B cell (primary cell): ENCODE measurements around the gene ADAMTS8. TPM values are rescaled to one million over a fixed set of nuclear protein-coding genes. Genes with fewer than 3 reads are reported as not detected.

Experiments
- ATAC-seq: fragments of 200-7000 bp; cut with Tn5 transposase; one replicate; pipeline ENCODE4 v1.10.0; 2021; ENCODE audit warnings: low read depth, mild to moderate bottlenecking, moderate number of reproducible peaks, moderate library complexity
- CTCF ChIA-PET: fragments of 350-600 bp; sonication (Branson Sonifier 250); formaldehyde crosslinking; loops from one replicate; lab custom pipeline; 2021; ENCODE audit warnings: antibody characterized with exemption, inconsistent platforms; lab: Charles Lee
- POLR2A ChIA-PET: fragments of 350-600 bp; sonication (Branson Sonifier 250); formaldehyde crosslinking; loops from one replicate; lab custom pipeline; 2021; ENCODE audit warnings: antibody characterized with exemption; lab: Charles Lee
- DNase-seq: peaks from one replicate; pipeline ENCODE4 v3.0.0; 2013
- H2AFZ ChIP-seq: 2 replicates; pipeline ENCODE4 v1.6.1; 2012; ENCODE audit warnings: mild to moderate bottlenecking, low read depth, low read length; ENCODE audit not compliant: insufficient read depth, poor library complexity, severe bottlenecking
- H3K27ac ChIP-seq, 2 donors: 1 replicate in 1 of 2; 2 replicates in 1 of 2; pipeline ENCODE4 v1.5.1; 2012 to 2013; ENCODE audit warnings: low read length in 2 of 2, mild to moderate bottlenecking in 2 of 2, moderate library complexity in 1 of 2
- H3K27me3 ChIP-seq, 4 experiments: fragments of 200-600 bp in 1 of 4; sonication (generic) in 1 of 4; replicated peaks in 1 of 4; 1 replicate in 2 of 4; 2 replicates in 2 of 4; pipeline versions ENCODE4 v1.6.1 to v1.7.0; 2013 to 2016; ENCODE audit warnings: low read length in 3 of 4, mild to moderate bottlenecking in 2 of 4, mixed read lengths in 1 of 4, moderate library complexity in 1 of 4; ENCODE audit not compliant: insufficient read depth in 4 of 4, control insufficient read depth in 3 of 4; ENCODE audit errors: control extremely low read depth in 1 of 4
- H3K36me3 ChIP-seq, 2 experiments: replicated peaks in 1 of 2; 1 replicate in 1 of 2; 2 replicates in 1 of 2; pipeline versions ENCODE4 v1.6.1 to v1.7.1; 2013; ENCODE audit warnings: low read length in 1 of 2; ENCODE audit not compliant: insufficient read depth in 2 of 2, control insufficient read depth in 1 of 2; ENCODE audit errors: control extremely low read depth in 1 of 2, extremely low read depth in 1 of 2
- H3K4me1 ChIP-seq, 2 donors: fragments of 200-600 bp in 1 of 2; sonication (generic) in 1 of 2; 1 replicate in 1 of 2; 2 replicates in 1 of 2; pipeline versions ENCODE4 v1.5.1 to v1.6.1; 2013 to 2017; ENCODE audit warnings: low read length in 2 of 2; ENCODE audit not compliant: control insufficient read depth in 2 of 2, insufficient read depth in 2 of 2
- H3K4me2 ChIP-seq: replicated peaks from 2 replicates; pipeline ENCODE3; 2012; ENCODE audit warnings: mild to moderate bottlenecking, low read depth, low read length; ENCODE audit not compliant: poor library complexity, severe bottlenecking
- H3K4me3 ChIP-seq, 5 experiments: fragments of 200-600 bp in 1 of 5; sonication (generic) in 1 of 5; 1 replicate in 3 of 5; 2 replicates in 2 of 5; pipeline versions ENCODE4 v1.5.1 to v1.7.0; 2011 to 2016; ENCODE audit warnings: low read length in 4 of 5, mild to moderate bottlenecking in 4 of 5, low read depth in 2 of 5, control low read depth in 1 of 5, moderate library complexity in 1 of 5; ENCODE audit not compliant: insufficient read depth in 1 of 5; ENCODE audit errors: control extremely low read depth in 1 of 5, extremely low read depth in 1 of 5
- H3K79me2 ChIP-seq: fragments of 200-600 bp; sonication (generic); one replicate; pipeline ENCODE4 v1.6.0; 2016; ENCODE audit warnings: low read length; ENCODE audit not compliant: control insufficient read depth, insufficient read depth
- H3K9ac ChIP-seq: fragments of 200-600 bp; sonication (generic); 2 replicates; pipeline ENCODE4 v1.6.1; 2017; ENCODE audit warnings: mild to moderate bottlenecking, low read length, moderate library complexity
- H3K9me3 ChIP-seq, 3 donors: one replicate each; pipeline versions ENCODE4 v1.6.1 to v1.7.1; 2013; ENCODE audit warnings: low read length in 2 of 3; ENCODE audit not compliant: control insufficient read depth in 2 of 3, insufficient read depth in 1 of 3; ENCODE audit errors: control extremely low read depth in 1 of 3
- H4K20me1 ChIP-seq: 2 replicates; pipeline ENCODE4 v1.6.0; 2012; ENCODE audit warnings: mild to moderate bottlenecking, low read length; ENCODE audit not compliant: insufficient read depth, control insufficient read depth, poor library complexity, severe bottlenecking
- H3K27ac Mint-ChIP-seq: one replicate; pipeline ENCODE4 v1.8.0; 2021; ENCODE audit warnings: mixed read lengths
- H3K27me3 Mint-ChIP-seq: one replicate; pipeline ENCODE4 v1.8.0; 2021; ENCODE audit warnings: mixed read lengths
- H3K4me1 Mint-ChIP-seq: one replicate; pipeline ENCODE4 v1.8.0; 2021; ENCODE audit warnings: mixed read lengths
- H3K4me3 Mint-ChIP-seq: one replicate; pipeline ENCODE4 v1.8.0; 2021; ENCODE audit warnings: mixed read lengths
- H3K9me3 Mint-ChIP-seq: one replicate; pipeline ENCODE4 v1.8.0; 2022; ENCODE audit warnings: mixed read lengths; ENCODE audit not compliant: insufficient read depth
- EZH2 ChIP-seq: IDR thresholded peaks from 2 replicates; pipeline ENCODE4 v1.6.1; 2012; ENCODE audit warnings: borderline replicate concordance, low read depth, mild to moderate bottlenecking, moderate library complexity, low read length; ENCODE audit not compliant: insufficient read depth, poor library complexity, severe bottlenecking
- WGBS: methylation state at CpG from one replicate; pipeline ENCODE4 v1.1.5; 2013; ENCODE audit warnings: missing lambda C conversion rate; ENCODE audit not compliant: insufficient coverage; 5-methylcytosine and 5-hydroxymethylcytosine counted together
- intact Hi-C: fragments of 100-400 bp; cut with micrococcal nuclease; formaldehyde crosslinking; loops from one replicate; pipeline ENCODE4 v1.10.0; 2022
- polyA plus RNA-seq: library from polyadenylated mRNA; depleted of rRNA; stranded (reverse); fragments of >200 nt; gene quantifications from 2 replicates; pipeline ENCODE4 v1.2.3, GENCODE V29; 2012
- total RNA-seq, 2 donors: library from RNA; stranded (reverse); fragments of 120-200 nt in 1 of 2; gene quantifications; 1 replicate in 1 of 2; 2 replicates in 1 of 2; pipeline versions ENCODE4 v1.2.3 to v1.2.4, GENCODE V29; 2013 to 2022
- TF ChIP-seq, protein P1 (sequence below): fragments of 200-600 bp; IDR thresholded peaks from one replicate; pipeline ENCODE4 v1.8.0; 2022; ENCODE audit warnings: antibody characterized with exemption, mild to moderate bottlenecking

The ADAMTS8 gene
- total and polyA plus RNA-seq, 2 donors (not counting 1 experiment from before 2014, with no cell fraction given), result not detected

DNA sequence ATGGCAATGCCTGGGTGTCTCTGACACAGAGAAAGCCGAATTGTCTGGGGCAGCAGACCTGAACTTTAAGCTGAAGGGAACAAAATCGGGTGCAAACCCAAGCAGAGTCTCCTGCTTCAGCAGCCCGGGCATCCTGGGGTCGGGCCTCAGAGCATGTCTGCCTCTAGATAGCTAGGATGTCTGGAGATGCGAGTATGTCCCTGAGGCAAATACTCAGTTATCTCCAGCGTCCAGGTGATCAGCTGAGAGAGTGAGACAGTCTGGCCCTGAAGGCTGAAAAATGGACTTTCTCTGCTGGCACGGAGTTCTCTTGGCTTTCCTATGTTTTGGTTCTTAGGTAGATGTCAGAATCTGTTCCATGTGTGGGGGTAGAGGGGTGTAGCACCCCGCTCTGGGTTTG lies 3.3 kb downstream of the ADAMTS8 start:
- intact Hi-C loops, result no loop called here
- POLR2A ChIA-PET, result no interaction called here
- Histone ChIP-seq H3K9ac (no peak overlapping the region), H3K4me1 (peaks cover 9 to 17% of the 10 kb centered on the region in 2 donors), H3K9me3 (peaks cover 0 to under 1% (median 0%) of the 10 kb centered on the region in 3 donors), H3K4me2 (no peak overlapping the region), H3K36me3 (no peaks in the 10 kb centered on the region), H3K27me3 (peaks cover 0 to 47% (median 29%) of the 10 kb centered on the region in 4 experiments), H4K20me1 (no peaks in the 10 kb centered on the region), H3K79me2 (no peaks in the 10 kb centered on the region), H3K4me3 (no peak overlapping the region), H2AFZ (no peak overlapping the region), H3K27ac (no peak overlapping the region)
- no peak for TF ChIP-seq EZH2
- TF ChIP-seq, protein P1, sequence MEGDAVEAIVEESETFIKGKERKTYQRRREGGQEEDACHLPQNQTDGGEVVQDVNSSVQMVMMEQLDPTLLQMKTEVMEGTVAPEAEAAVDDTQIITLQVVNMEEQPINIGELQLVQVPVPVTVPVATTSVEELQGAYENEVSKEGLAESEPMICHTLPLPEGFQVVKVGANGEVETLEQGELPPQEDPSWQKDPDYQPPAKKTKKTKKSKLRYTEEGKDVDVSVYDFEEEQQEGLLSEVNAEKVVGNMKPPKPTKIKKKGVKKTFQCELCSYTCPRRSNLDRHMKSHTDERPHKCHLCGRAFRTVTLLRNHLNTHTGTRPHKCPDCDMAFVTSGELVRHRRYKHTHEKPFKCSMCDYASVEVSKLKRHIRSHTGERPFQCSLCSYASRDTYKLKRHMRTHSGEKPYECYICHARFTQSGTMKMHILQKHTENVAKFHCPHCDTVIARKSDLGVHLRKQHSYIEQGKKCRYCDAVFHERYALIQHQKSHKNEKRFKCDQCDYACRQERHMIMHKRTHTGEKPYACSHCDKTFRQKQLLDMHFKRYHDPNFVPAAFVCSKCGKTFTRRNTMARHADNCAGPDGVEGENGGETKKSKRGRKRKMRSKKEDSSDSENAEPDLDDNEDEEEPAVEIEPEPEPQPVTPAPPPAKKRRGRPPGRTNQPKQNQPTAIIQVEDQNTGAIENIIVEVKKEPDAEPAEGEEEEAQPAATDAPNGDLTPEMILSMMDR, result no peak
- peaks cover 66% of the 10 kb centered on the region for H3K27me3 Mint-ChIP-seq
- H3K9me3 Mint-ChIP-seq, result no peaks in the 10 kb centered on the region
- WGBS, result 86% methylated on average over 7 of the region's 8 CpGs
- CTCF ChIA-PET, result interaction anchor here (0.5 kb wide), 1 partner anchor 502 kb away, joined by 3 read pairs; no protein-coding TSS in a partner anchor
- no peak overlapping the region for H3K27ac Mint-ChIP-seq
- no peak for ATAC-seq
- DNase-seq, result no peak
- peaks cover 13% of the 10 kb centered on the region for H3K4me1 Mint-ChIP-seq
- no peak overlapping the region for H3K4me3 Mint-ChIP-seq

DNA sequence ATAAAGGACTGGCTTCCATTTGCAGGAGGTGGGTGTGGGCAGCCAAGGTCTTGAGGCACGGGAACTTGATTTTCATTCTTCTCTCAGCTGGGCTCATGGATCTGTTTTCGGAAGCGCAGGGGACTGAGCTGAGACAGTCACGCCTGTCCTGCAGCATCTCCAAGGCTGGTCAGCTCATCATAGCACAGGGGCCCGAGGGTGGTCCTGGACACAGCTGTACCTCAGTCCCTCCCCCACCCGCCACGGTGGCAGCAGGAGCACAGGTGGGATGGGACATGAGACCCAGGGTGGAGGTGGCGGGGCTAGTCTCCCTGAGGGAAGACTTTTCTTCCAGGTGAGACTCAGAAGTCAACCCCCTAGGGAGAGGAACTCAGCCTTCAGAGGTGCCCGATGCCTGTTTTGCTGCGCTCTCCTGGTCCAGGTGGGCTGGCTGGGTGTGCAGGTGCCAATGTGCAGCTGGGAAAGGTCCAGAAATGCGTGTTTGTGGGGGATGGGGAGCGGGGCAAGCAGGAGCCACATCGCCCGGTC lies 3.7 kb downstream of the ADAMTS8 start:
- H3K27me3 ChIP-seq, result peaks cover 0 to 43% (median 24%) of the 10 kb centered on the region in 4 experiments
- intact Hi-C loops, result no loop called here
- H3K36me3 ChIP-seq, result no peaks in the 10 kb centered on the region
- ATAC-seq (no peak), DNase-seq (no peak)
- Mint-ChIP-seq H3K4me1 (peaks cover 13% of the 10 kb centered on the region), H3K4me3 (no peak overlapping the region), H3K9me3 (no peaks in the 10 kb centered on the region), H3K27ac (no peak overlapping the region), H3K27me3 (peaks cover 64% of the 10 kb centered on the region)
- no peak for TF ChIP-seq EZH2
- TF ChIP-seq, protein P1, result no peak
- POLR2A ChIA-PET, result no interaction called here
- WGBS, result 89% methylated on average over 14 of the region's 14 CpGs
- no peak overlapping the region for H3K27ac ChIP-seq
- peaks cover 9 to 17% of the 10 kb centered on the region in 2 donors for H3K4me1 ChIP-seq
- H2AFZ ChIP-seq, result no peak overlapping the region
- H3K79me2 ChIP-seq, result no peaks in the 10 kb centered on the region
- H3K4me2 ChIP-seq, result no peak overlapping the region
- CTCF ChIA-PET, result interaction anchor here (0.9 to 1.3 kb wide), 2 partner anchors 8 to 212 kb away, joined by 3 to 7 read pairs; no protein-coding TSS in a partner anchor
- H3K9ac ChIP-seq, result no peak overlapping the region
- H4K20me1 ChIP-seq, result no peaks in the 10 kb centered on the region
- peaks cover 0 to 2% (median 0%) of the 10 kb centered on the region in 3 donors for H3K9me3 ChIP-seq
- H3K4me3 ChIP-seq, result no peak overlapping the region
